NB4 (cell line): ENCODE results near the gene PCDH15.

ENCODE experiments used
- CTCF ChIP-seq: IDR thresholded peaks from one replicate; pipeline ENCODE4 v1.5.1; 2012; ENCODE audit warnings: low read depth, low read length
- POLR2A ChIP-seq: IDR thresholded peaks from 2 replicates; pipeline ENCODE4 v1.6.1; 2011; ENCODE audit warnings: mild to moderate bottlenecking; ENCODE audit not compliant: insufficient read length; ENCODE audit errors: extremely low read depth

DNA sequence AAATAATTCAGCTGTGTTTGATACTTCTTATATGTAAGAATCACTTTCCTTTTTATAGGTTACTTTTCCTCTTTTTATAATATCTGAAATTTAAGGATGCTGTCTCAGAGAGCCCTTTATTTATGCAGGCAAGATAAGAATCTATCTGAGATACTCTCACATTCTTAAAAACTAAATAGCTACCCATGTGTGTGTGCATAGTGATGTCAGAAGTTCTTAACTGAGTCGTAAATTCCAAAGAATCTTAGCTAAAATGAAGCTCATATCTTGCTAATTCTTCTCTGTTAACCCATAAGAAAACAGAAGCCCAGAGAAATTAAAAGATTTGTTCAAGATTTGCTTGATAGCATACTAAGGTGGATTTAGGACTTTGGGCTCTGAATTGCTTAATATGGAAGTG lies 118.5 kb downstream of the PCDH15 start:
- no peak for TF ChIP-seq CTCF
- no peak for TF ChIP-seq POLR2A
